CD4-positive, alpha-beta T cell treated with Interleukin-4 for 4 hours (primary cell): ENCODE data around the gene SERPINB13.

Experiments used
- DNase-seq: peaks from one replicate; pipeline ENCODE4 v3.0.0-alpha.2; 2020

The SERPINB13 gene

GRCh38 chr18:63586966-63587365 lies at the start of gene SERPINB13:
Gene SERPINB13, plus strand, starts transcription at chr18:63587343. Its CDS starts 1,325 bp downstream, at chr18:63588668.
- DNase-seq, result no peak

- DNase-seq, result no peak
Observed at GRCh38 chr18:63539904-63540510, 47.1 kb upstream of the SERPINB13 start.

GRCh38 chr18:63542069-63542468 lies 45.1 kb upstream of the SERPINB13 start, which contains the start of gene SERPINB12:
Gene SERPINB12, plus strand, starts transcription at chr18:63542369. Its CDS starts 13,791 bp downstream, at chr18:63556160.
- no peak for DNase-seq

- no peak for DNase-seq
Observed at GRCh38 chr18:63544017-63544416, 43.1 kb upstream of the SERPINB13 start.

GRCh38 chr18:63545000-63545399 lies 42.1 kb upstream of the SERPINB13 start:
- DNase-seq, result no peak

- DNase-seq, result no peak
Observed at GRCh38 chr18:63550068-63550467, 37.1 kb upstream of the SERPINB13 start.

GRCh38 chr18:63551769-63552168 lies 35.4 kb upstream of the SERPINB13 start:
- DNase-seq, result no peak

GRCh38 chr18:63552581-63552980 lies 34.6 kb upstream of the SERPINB13 start:
- DNase-seq, result no peak

- DNase-seq, result no peak
Observed at GRCh38 chr18:63553081-63553480, 34.1 kb upstream of the SERPINB13 start.

GRCh38 chr18:63559567-63560491 lies 27.3 kb upstream of the SERPINB13 start:
- DNase-seq, result no peak

- DNase-seq, result no peak
Observed at GRCh38 chr18:63562284-63562683, 24.9 kb upstream of the SERPINB13 start.

- no peak for DNase-seq
Observed at GRCh38 chr18:63564021-63564420, 23.1 kb upstream of the SERPINB13 start.

- no peak for DNase-seq
Observed at GRCh38 chr18:63564561-63564960, 22.6 kb upstream of the SERPINB13 start.

- no peak for DNase-seq
Observed at GRCh38 chr18:63567276-63567675, 19.9 kb upstream of the SERPINB13 start.

GRCh38 chr18:63567825-63568224 lies 19.3 kb upstream of the SERPINB13 start:
- DNase-seq, result no peak

- no peak for DNase-seq
Observed at GRCh38 chr18:63570721-63571120, 16.4 kb upstream of the SERPINB13 start.

- no peak for DNase-seq
Observed at GRCh38 chr18:63575681-63576080, 11.5 kb upstream of the SERPINB13 start.

- DNase-seq, result no peak
Observed at GRCh38 chr18:63578357-63578958, 8.7 kb upstream of the SERPINB13 start.

- no peak for DNase-seq
Observed at GRCh38 chr18:63579616-63580015, 7.5 kb upstream of the SERPINB13 start.

- DNase-seq, result no peak
Observed at GRCh38 chr18:63585988-63586387, 1.2 kb upstream of the SERPINB13 start.

- DNase-seq, result no peak
Observed at GRCh38 chr18:63586431-63586830, 712 bp upstream of the SERPINB13 start.

- DNase-seq, result no peak
Observed at GRCh38 chr18:63588909-63589308, 1.8 kb downstream of the SERPINB13 start.

GRCh38 chr18:63590373-63590772 lies 3.2 kb downstream of the SERPINB13 start:
- DNase-seq, result no peak
